ENCODE data around the gene RAB36. TPM values are rescaled to one million over a fixed set of nuclear protein-coding genes. Genes with fewer than 3 reads are reported as not detected.

RAB36 gene
- polyA plus RNA-seq, 1 of the 3 experiments (the other 2 are of a cell fraction) = 6.6 TPM

DNA sequence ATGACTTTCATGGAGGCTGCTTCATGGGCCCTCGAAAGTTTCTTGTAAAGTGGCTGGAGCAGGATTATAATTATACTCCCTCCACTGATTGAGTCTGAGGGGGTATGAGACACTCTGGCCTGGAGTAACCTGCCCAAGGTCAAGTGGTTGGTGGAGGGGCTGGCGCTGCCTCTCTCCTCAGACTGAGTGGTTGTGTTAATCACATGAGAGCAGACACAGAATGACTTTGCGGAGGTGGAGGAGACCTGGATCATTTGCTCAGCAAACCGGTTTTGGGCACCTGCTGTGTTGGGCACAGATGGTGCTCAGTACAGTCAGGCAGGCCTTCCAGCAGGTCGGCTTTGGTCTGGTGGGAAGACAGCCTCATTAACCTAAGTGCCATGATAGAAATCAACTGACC, 46.9 kb downstream of the RAB36 start:
- TF ChIP-seq EZH2phosphoT487 (IDR thresholded peaks at IDR 0.05; ENCODE audit: borderline replicate concordance, low read depth) (no peak), FOXM1 (IDR thresholded peaks at IDR 0.05; ENCODE audit: low read depth) (no peak), CTCF (IDR thresholded peaks at IDR 0.05) (no peak), USF1 (IDR thresholded peaks at IDR 0.05; ENCODE audit: borderline replicate concordance, low read depth) (no peak), SMC3 (IDR thresholded peaks at IDR 0.05; ENCODE audit: low read depth, low read length) (no peak), RFX5 (IDR thresholded peaks at IDR 0.05; ENCODE audit: low read length) (no peak), MAX (IDR thresholded peaks at IDR 0.05; ENCODE audit: low read depth) (no peak), PBX3 (IDR thresholded peaks at IDR 0.05) (no peak), MEF2A (IDR thresholded peaks at IDR 0.05; ENCODE audit: borderline replicate concordance, low read depth) (no peak), EP300 (IDR thresholded peaks at IDR 0.05; ENCODE audit: borderline replicate concordance in 1 of 2, low read depth in 1 of 2, low read length in 1 of 2) (no peak), RXRA (IDR thresholded peaks at IDR 0.05; ENCODE audit: borderline replicate concordance, low read depth) (no peak), JUND (IDR thresholded peaks at IDR 0.05) (no peak), CHD2 (IDR thresholded peaks at IDR 0.05; ENCODE audit: low read length, partially characterized antibody) (no peak), IRF3 (IDR thresholded peaks at IDR 0.05; ENCODE audit: low read depth, low read length) (no peak)
- TF ChIP-seq, protein P1, sequence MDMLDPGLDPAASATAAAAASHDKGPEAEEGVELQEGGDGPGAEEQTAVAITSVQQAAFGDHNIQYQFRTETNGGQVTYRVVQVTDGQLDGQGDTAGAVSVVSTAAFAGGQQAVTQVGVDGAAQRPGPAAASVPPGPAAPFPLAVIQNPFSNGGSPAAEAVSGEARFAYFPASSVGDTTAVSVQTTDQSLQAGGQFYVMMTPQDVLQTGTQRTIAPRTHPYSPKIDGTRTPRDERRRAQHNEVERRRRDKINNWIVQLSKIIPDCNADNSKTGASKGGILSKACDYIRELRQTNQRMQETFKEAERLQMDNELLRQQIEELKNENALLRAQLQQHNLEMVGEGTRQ (IDR thresholded peaks at IDR 0.05; ENCODE audit: borderline replicate concordance, low read depth, low read length) = no peak
- Histone ChIP-seq H3K36me3 (replicated peaks in 1 of 2; ENCODE audit: control insufficient read depth in 1 of 2, insufficient read depth in 2 of 2, low read length in 1 of 2) (peaks cover 0 to 4% of the 10 kb centered on the region in 2 experiments), H3K9me2 (no peaks in the 10 kb centered on the region), H3K27ac (ENCODE audit: low read depth in 2 of 2, low read length in 1 of 2) (no peak overlapping the region), H3K27me3 (ENCODE audit: insufficient read depth) (no peaks in the 10 kb centered on the region), H3K4me2 (no peak overlapping the region), H3K4me3 (ENCODE audit: low read depth in 2 of 2, low read length in 1 of 2) (no peak overlapping the region), H3K9ac (no peak overlapping the region), H3K79me2 (ENCODE audit: insufficient read depth) (peaks cover 91% of the 10 kb centered on the region), H4K20me1 (ENCODE audit: insufficient read depth) (peaks cover 67% of the 10 kb centered on the region), H2AFZ (ENCODE audit: low read depth) (no peak overlapping the region), H3F3A (replicated peaks; ENCODE audit: insufficient read depth) (no peaks in the 10 kb centered on the region), H3K4me1 (ENCODE audit: control insufficient read depth in 1 of 2, insufficient read depth in 2 of 2, low read depth in 1 of 2, low read length in 1 of 2) (peaks cover 0 to 23% of the 10 kb centered on the region in 2 experiments; a peak in 1 of 4 replicates), H3K9me3 (no peaks in the 10 kb centered on the region)
- WGBS (ENCODE audit: low lambda C conversion rate) = 83% methylated on average over 3 of the region's 5 CpGs
- ChIA-PET POLR2A (no interaction called here), CTCF (no interaction called here)
- DNase-seq = no peak

All from SK-N-SH (cell line).